Brain pericyte (primary cell): Measurements from ENCODE around the gene TMEM14A.

Experiments
- DNase-seq: peaks from one replicate; pipeline ENCODE4 v3.0.0-alpha.2; 2012; ENCODE audit warnings: low read depth, low spot score

TMEM14A gene

DNA sequence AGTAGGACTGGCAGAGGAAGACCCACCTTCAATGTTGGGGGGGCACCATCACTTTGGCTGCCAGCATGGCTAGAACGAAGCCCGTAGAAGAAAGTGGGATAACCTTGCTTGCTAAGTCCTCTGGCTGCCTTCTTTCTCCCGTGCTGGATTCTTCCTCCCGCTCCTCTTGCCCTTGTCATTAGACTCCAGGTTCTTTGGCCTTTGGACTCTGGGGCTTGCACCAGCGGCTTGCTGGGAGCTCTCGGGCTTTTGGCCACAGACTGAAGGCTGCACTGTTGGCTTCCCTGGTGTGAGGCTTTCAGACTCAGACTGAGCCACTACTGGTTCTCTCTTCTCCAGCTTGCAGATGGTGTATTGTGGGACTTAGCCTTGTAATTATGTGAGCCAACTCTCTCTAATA lies 64.2 kb downstream of the TMEM14A start:
- no peak for DNase-seq

GRCh38 chr6:52736145-52736544 lies 65.2 kb downstream of the TMEM14A start:
- DNase-seq: no peak
